Liver (tissue), 3 donors: ENCODE results near the gene RAD23B.

ENCODE experiments used
- ATF3 ChIP-seq: IDR thresholded peaks from 2 replicates; pipeline ENCODE4 v1.6.1; 2016; ENCODE audit warnings: antibody characterized with exemption
- CTCF ChIP-seq: fragments of 150-350 bp; IDR thresholded peaks from 2 replicates; pipeline ENCODE4 v1.5.1; 2017; ENCODE audit warnings: improper control_type of control experiment, low read depth, low read length; ENCODE audit not compliant: missing input control
- JUND ChIP-seq, 2 donors: IDR thresholded peaks; 2 replicates each; pipeline ENCODE4 v1.6.1; 2016; ENCODE audit warnings: antibody characterized with exemption in 2 of 2
- REST ChIP-seq: IDR thresholded peaks from 2 replicates; pipeline ENCODE4 v1.6.1; 2016; ENCODE audit warnings: antibody characterized with exemption, mild to moderate bottlenecking
- donor health status: healthy.
- donor health status: healthy.

GRCh38 chr9:107348836-107349235, 65.8 kb downstream of the RAD23B start:
- TF ChIP-seq CTCF (no peak), ATF3 (no peak), JUND (IDR thresholded peaks at IDR 0.05) (no peak), REST (no peak)
